Sigmoid colon (tissue), 7 donors: Measurements from ENCODE around the gene BRME1. TPM values are rescaled to one million over a fixed set of nuclear protein-coding genes. Genes with fewer than 3 reads are reported as not detected.

Experiments
- DNase-seq: peaks from one replicate; pipeline ENCODE4 v3.0.0-alpha.2; 2019
- H3K27ac ChIP-seq, 4 donors: fragments of 200-600 bp; sonication (generic); one replicate each; pipeline ENCODE4 v1.5.1; 2016 to 2019; ENCODE audit warnings: mild to moderate bottlenecking in 1 of 4
- H3K27me3 ChIP-seq, 3 donors: fragments of 200-600 bp; sonication (generic); one replicate each; pipeline ENCODE4 v1.5.1; 2019; ENCODE audit warnings: mild to moderate bottlenecking in 1 of 3
- H3K36me3 ChIP-seq, 4 donors: fragments of 200-600 bp; sonication (generic); one replicate each; pipeline ENCODE4 v1.5.1; 2016 to 2019
- H3K4me1 ChIP-seq, 4 donors: fragments of 200-600 bp; sonication (generic); one replicate each; pipeline ENCODE4 v1.5.1; 2017 to 2019
- H3K4me3 ChIP-seq, 4 donors: fragments of 200-600 bp; sonication (generic); one replicate each; pipeline ENCODE4 v1.5.1; 2017 to 2019; ENCODE audit warnings: mild to moderate bottlenecking in 2 of 4, moderate library complexity in 1 of 4
- H3K9me3 ChIP-seq, 4 donors: fragments of 200-600 bp in 3 of 4; sonication (generic) in 3 of 4; one replicate each; pipeline versions ENCODE4 v1.5.1 to v1.6.1; 2013 to 2019
- EP300 ChIP-seq, 4 donors: sonication (generic); formaldehyde crosslinking; IDR thresholded peaks; one replicate each; pipeline ENCODE4 v1.6.1; 2017; ENCODE audit warnings: antibody characterized with exemption in 4 of 4
- POLR2A ChIP-seq, 2 donors: fragments of 450-650 bp; IDR thresholded peaks; one replicate each; pipeline ENCODE4 v1.6.1; 2016; ENCODE audit warnings: antibody characterized with exemption in 2 of 2, mild to moderate bottlenecking in 2 of 2, moderate library complexity in 2 of 2
- POLR2AphosphoS5 ChIP-seq, 4 donors: sonication (generic); formaldehyde crosslinking; IDR thresholded peaks; one replicate each; pipeline ENCODE4 v1.6.1; 2017; ENCODE audit warnings: antibody characterized with exemption in 4 of 4
- WGBS, 2 donors: extraction: QIAGEN DNeasy Blood & Tissue Kit; methylation state at CpG; one replicate each; pipeline ENCODE4 v1.1.7; 2013; 5-methylcytosine and 5-hydroxymethylcytosine counted together
- intact Hi-C: fragments of 100-400 bp; cut with DNase I; formaldehyde crosslinking; loops from one replicate; pipeline ENCODE4 v1.15.1; 2023
- polyA plus RNA-seq, 3 donors: library from polyadenylated mRNA; stranded (reverse); fragments of 200-250 nt; gene quantifications; one replicate each; pipeline ENCODE4 v1.2.3, GENCODE V29; 2013
- total RNA-seq, 4 donors: library from RNA; depleted of rRNA; stranded (reverse); fragments of >200 nt; gene quantifications; one replicate each; pipeline ENCODE4 v1.1.0, GENCODE V29; 2016
- TF ChIP-seq, protein P1 (sequence below), 4 experiments: fragments of 450-650 bp in 3 of 4; fragments of 200-600 bp in 1 of 4; IDR thresholded peaks; one replicate each; pipeline ENCODE4 v1.5.1; 2016 to 2019; ENCODE audit warnings: antibody characterized with exemption in 4 of 4, mild to moderate bottlenecking in 3 of 4, moderate library complexity in 2 of 4
- donor health status: healthy with polysubstance abuse.
- donor health status: Bipolar disorder and iron deficiency.
- donor health status: healthy.

BRME1 gene
- total and polyA plus RNA-seq, 7 donors, result 0.99 to 9.0 (median 1.8) TPM

DNA sequence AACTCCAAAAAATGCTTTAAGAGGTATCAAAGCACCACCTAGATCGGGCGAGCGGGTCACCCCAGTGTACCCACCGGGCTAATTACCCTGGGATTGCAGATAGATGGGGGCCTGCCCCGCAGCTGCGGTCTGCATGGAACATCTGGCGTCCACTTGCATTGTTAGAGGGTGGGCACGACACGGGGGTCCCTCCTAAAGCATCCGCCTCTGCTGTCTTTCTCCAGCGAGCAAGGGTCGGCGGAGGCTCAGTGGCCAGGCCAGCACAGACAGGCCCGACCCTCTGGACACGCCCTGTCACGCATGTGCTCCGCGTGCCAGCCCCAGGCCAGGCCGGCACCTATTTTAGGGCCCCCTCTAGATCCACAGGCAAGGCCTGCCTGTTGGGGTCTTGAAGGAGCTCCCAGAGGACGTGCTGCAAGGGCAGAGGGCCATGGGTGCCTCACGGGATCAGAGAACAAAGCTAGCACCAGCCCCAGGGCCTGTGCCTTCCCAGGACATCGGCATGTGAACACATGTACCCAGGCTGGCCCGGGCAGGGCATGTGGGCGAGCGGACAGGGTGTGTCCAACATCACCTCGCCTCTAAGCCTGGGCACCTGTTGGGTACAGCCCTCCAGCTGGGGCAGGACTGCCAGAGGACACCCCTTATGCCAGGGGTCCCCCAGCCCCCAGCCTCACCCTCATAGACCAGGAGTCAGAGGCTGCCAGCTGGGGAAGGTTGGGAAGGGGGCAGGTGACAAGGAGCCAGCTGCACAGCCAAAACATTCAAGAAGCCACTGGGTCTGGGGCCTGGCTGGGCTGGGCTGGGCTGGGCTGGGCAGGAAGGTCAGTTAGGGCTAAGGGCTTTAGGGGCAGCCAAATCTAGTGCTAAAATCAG is 64.6 kb downstream of the BRME1 start:
- 20 to 34% methylated on average over 26 of the region's 26 CpGs for WGBS, 2 donors
- Histone ChIP-seq H3K27me3 (no peaks in the 10 kb centered on the region), H3K36me3 (peaks cover 0 to 4% (median 3%) of the 10 kb centered on the region in 4 donors), H3K27ac (peak overlapping the region; percentile 96 to 100 (median 99)), H3K9me3 (no peaks in the 10 kb centered on the region), H3K4me1 (peaks cover 0 to 74% (median 66%) of the 10 kb centered on the region in 4 donors), H3K4me3 (peak overlapping the region; percentile 77 to 99 (median 88))
- peak; percentile 86 for DNase-seq
- intact Hi-C loops, result loop anchor here (10.0 kb wide), 1 partner anchor 817 kb away; no protein-coding TSS in a partner anchor
- TF ChIP-seq POLR2AphosphoS5 (IDR thresholded peaks at IDR 0.05), result peak; percentile 19 to 72 (median 63)
- peak in 1 of 2 donors; percentile 30 for TF ChIP-seq POLR2A (IDR thresholded peaks at IDR 0.05)
- no peak for TF ChIP-seq EP300 (IDR thresholded peaks at IDR 0.05)
- TF ChIP-seq, protein P1, sequence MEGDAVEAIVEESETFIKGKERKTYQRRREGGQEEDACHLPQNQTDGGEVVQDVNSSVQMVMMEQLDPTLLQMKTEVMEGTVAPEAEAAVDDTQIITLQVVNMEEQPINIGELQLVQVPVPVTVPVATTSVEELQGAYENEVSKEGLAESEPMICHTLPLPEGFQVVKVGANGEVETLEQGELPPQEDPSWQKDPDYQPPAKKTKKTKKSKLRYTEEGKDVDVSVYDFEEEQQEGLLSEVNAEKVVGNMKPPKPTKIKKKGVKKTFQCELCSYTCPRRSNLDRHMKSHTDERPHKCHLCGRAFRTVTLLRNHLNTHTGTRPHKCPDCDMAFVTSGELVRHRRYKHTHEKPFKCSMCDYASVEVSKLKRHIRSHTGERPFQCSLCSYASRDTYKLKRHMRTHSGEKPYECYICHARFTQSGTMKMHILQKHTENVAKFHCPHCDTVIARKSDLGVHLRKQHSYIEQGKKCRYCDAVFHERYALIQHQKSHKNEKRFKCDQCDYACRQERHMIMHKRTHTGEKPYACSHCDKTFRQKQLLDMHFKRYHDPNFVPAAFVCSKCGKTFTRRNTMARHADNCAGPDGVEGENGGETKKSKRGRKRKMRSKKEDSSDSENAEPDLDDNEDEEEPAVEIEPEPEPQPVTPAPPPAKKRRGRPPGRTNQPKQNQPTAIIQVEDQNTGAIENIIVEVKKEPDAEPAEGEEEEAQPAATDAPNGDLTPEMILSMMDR (IDR thresholded peaks at IDR 0.05), result no peak

DNA sequence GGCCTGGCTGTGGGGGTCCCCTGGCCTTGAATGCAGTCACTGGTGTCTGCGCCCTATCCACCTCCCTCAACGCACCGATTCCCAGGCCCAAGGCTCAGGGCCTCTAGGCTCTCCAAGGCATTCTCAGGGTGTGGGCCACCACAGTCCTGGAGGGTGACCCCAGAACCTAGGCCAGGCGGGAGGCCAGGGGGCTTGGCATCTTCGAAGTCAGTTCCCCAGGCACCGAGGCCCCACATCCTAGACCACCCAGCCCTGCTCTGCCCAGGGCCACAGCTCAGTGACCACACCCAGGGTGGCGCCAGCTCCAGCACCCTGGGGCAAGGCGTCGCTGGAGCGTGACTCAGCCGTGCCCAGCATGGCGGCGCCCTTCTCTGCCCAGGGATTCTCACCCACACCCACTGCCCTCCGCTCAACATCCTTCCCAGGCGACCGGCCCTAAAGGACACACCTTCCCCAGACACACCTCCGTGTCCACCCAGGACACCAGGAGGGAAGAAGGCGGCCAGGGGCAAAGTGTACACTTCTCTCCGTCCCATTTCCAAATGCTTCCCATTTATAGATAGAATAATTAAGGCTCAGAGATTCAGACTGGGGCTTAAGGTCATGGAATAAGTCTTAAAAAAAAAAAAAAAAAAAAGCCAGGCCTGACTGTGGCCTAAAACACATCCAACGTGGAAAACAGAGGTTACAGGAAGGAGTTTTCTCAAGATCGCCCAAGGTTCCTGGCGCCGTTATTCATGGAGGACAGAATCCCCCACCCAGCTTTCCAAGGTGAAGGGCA is 65.4 kb downstream of the BRME1 start:
- Histone ChIP-seq H3K9me3 (no peaks in the 10 kb centered on the region), H3K27me3 (no peaks in the 10 kb centered on the region), H3K27ac (peak overlapping the region; percentile 96 to 100 (median 99)), H3K4me3 (peak overlapping the region; percentile 77 to 99 (median 88)), H3K4me1 (peaks cover 0 to 75% (median 70%) of the 10 kb centered on the region in 4 donors), H3K36me3 (peaks cover 0 to 12% (median 10%) of the 10 kb centered on the region in 4 donors)
- WGBS, 2 donors, result 9 to 28% methylated on average over 23 of the region's 23 CpGs
- DNase-seq, result peak; percentile 84
- intact Hi-C loops, result loop anchor here (10.0 kb wide), 1 partner anchor 816 kb away; no protein-coding TSS in a partner anchor
- TF ChIP-seq, protein P1 (IDR thresholded peaks at IDR 0.05), result no peak
- TF ChIP-seq EP300 (IDR thresholded peaks at IDR 0.05), result no peak
- peak in 3 of 4 donors; percentile 39 to 73 (median 57) for TF ChIP-seq POLR2AphosphoS5 (IDR thresholded peaks at IDR 0.05)
- peak; percentile 12 to 24 for TF ChIP-seq POLR2A (IDR thresholded peaks at IDR 0.05)

DNA sequence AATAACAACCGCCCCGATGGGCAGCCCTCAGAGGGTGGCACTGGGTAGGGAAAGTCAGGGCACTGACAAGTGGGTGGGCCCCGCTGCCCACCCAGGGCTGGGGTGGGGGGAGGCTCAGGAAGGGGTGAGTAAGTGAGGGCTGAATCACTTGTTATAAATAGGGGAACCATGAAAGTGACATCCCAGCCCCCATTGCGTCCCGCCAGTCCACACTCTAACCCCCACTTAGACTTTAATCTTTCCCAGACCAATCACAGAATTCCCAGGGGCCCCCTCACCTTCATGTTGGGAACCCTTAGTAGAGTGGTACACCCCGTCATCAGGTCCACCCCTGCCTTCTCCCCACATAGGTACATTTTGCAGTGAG is 66.0 kb downstream of the BRME1 start:
- H3K4me3 ChIP-seq, result peak overlapping the region; percentile 77 to 99 (median 88)
- intact Hi-C loops, result loop anchor here (5.0 to 10.0 kb wide), 2 partner anchors 43 to 815 kb away; partner anchors contain the start of gene ZSWIM4
- DNase-seq, result no peak

More for the DNA sequence above, 66.0 kb downstream of the BRME1 start:
- Histone ChIP-seq H3K27ac (peak overlapping the region; percentile 96 to 100 (median 99)), H3K9me3 (no peaks in the 10 kb centered on the region), H3K36me3 (peaks cover 0 to 16% (median 11%) of the 10 kb centered on the region in 4 donors), H3K27me3 (no peaks in the 10 kb centered on the region), H3K4me1 (peaks cover 0 to 81% (median 74%) of the 10 kb centered on the region in 4 donors)
- TF ChIP-seq EP300 (IDR thresholded peaks at IDR 0.05) (no peak), POLR2A (IDR thresholded peaks at IDR 0.05) (no peak), POLR2AphosphoS5 (IDR thresholded peaks at IDR 0.05) (no peak)
- TF ChIP-seq, protein P1 (IDR thresholded peaks at IDR 0.05), result no peak
- 10 to 16% methylated on average over 6 of the region's 6 CpGs for WGBS, 2 donors
